CD14-positive monocyte (primary cell): Measurements from ENCODE around the gene CMC4. TPM values are rescaled to one million over a fixed set of nuclear protein-coding genes. Genes with fewer than 3 reads are reported as not detected.

Experiments used
- DNase-seq, 3 donors: peaks; one replicate each; pipeline ENCODE4 v3.0.0-alpha.2; 2011 to 2022
- H2AFZ ChIP-seq: 2 replicates; pipeline ENCODE4 v1.6.0; 2012; ENCODE audit warnings: mild to moderate bottlenecking, low read depth, low read length, inconsistent platforms; ENCODE audit not compliant: insufficient read depth, poor library complexity, severe bottlenecking
- H3K27ac ChIP-seq, 2 donors: 1 replicate in 1 of 2; 2 replicates in 1 of 2; pipeline ENCODE4 v1.5.1; 2012 to 2013; ENCODE audit warnings: low read length in 2 of 2, control low read depth in 1 of 2, inconsistent platforms in 1 of 2, low read depth in 1 of 2, mild to moderate bottlenecking in 1 of 2
- H3K27me3 ChIP-seq, 2 donors: one replicate each; pipeline versions ENCODE4 v1.6.0 to v1.6.1; 2011 to 2013; ENCODE audit warnings: low read length in 2 of 2; ENCODE audit not compliant: control insufficient read depth in 2 of 2, insufficient read depth in 2 of 2
- H3K36me3 ChIP-seq, 2 donors: replicated peaks in 1 of 2; 1 replicate in 1 of 2; 2 replicates in 1 of 2; pipeline versions ENCODE4 v1.5.1 to v1.6.1; 2012 to 2013; ENCODE audit warnings: low read length in 2 of 2, control low read depth in 1 of 2, inconsistent platforms in 1 of 2, mild to moderate bottlenecking in 1 of 2; ENCODE audit not compliant: insufficient read depth in 2 of 2, control insufficient read depth in 1 of 2
- H3K4me1 ChIP-seq, 2 donors: 1 replicate in 1 of 2; 2 replicates in 1 of 2; pipeline versions ENCODE4 v1.5.1 to v1.6.1; 2012 to 2013; ENCODE audit warnings: low read length in 2 of 2, control low read depth in 1 of 2, inconsistent platforms in 1 of 2, mild to moderate bottlenecking in 1 of 2, moderate library complexity in 1 of 2; ENCODE audit not compliant: insufficient read depth in 2 of 2, control insufficient read depth in 1 of 2
- H3K4me2 ChIP-seq: replicated peaks from 2 replicates; pipeline ENCODE3; 2012; ENCODE audit warnings: low read length, moderate library complexity, mild to moderate bottlenecking; ENCODE audit not compliant: poor library complexity, severe bottlenecking; ENCODE audit errors: extremely low read depth
- H3K4me3 ChIP-seq, 3 experiments: fragments of 200-600 bp in 1 of 3; sonication (generic) in 1 of 3; replicated peaks in 1 of 3; 1 replicate in 2 of 3; 2 replicates in 1 of 3; pipeline ENCODE4 v1.5.1; 2011 to 2013; ENCODE audit warnings: low read length in 3 of 3, mild to moderate bottlenecking in 3 of 3, control low read depth in 2 of 3, low read depth in 2 of 3, inconsistent platforms in 1 of 3, moderate library complexity in 1 of 3
- H3K79me2 ChIP-seq: 2 replicates; pipeline ENCODE4 v1.6.0; 2012; ENCODE audit warnings: mild to moderate bottlenecking, control low read depth, inconsistent platforms, low read length, moderate library complexity; ENCODE audit not compliant: insufficient read depth
- H3K9ac ChIP-seq: 2 replicates; pipeline ENCODE4 v1.6.0; 2017; ENCODE audit warnings: low read length, mild to moderate bottlenecking; ENCODE audit not compliant: insufficient read depth, poor library complexity, severe bottlenecking
- H3K9me3 ChIP-seq, 2 donors: replicated peaks in 1 of 2; 1 replicate in 1 of 2; 2 replicates in 1 of 2; pipeline versions ENCODE4 v1.5.1 to v1.6.1; 2012 to 2013; ENCODE audit warnings: low read length in 2 of 2, control low read depth in 1 of 2; ENCODE audit not compliant: control insufficient read depth in 1 of 2, insufficient read depth in 1 of 2
- H4K20me1 ChIP-seq: 2 replicates; pipeline ENCODE4 v1.6.0; 2012; ENCODE audit warnings: mild to moderate bottlenecking, low read length, control low read depth, moderate library complexity; ENCODE audit not compliant: insufficient read depth
- H3K27ac Mint-ChIP-seq, 7 donors: one replicate each; pipeline ENCODE4 v1.8.0; 2020; ENCODE audit warnings: mild to moderate bottlenecking in 7 of 7, mixed read lengths in 7 of 7, moderate library complexity in 6 of 7, inconsistent platforms in 2 of 7
- H3K27me3 Mint-ChIP-seq, 3 donors: one replicate each; pipeline ENCODE4 v1.8.0; 2021 to 2022; ENCODE audit warnings: low read depth in 3 of 3, mild to moderate bottlenecking in 3 of 3, mixed read lengths in 3 of 3, moderate library complexity in 3 of 3, inconsistent platforms in 1 of 3
- H3K36me3 Mint-ChIP-seq, 2 donors: one replicate each; pipeline ENCODE4 v1.8.0; 2020; ENCODE audit warnings: mixed read lengths in 2 of 2, inconsistent platforms in 1 of 2, mild to moderate bottlenecking in 1 of 2
- H3K4me1 Mint-ChIP-seq: one replicate; pipeline ENCODE4 v1.8.0; 2020; ENCODE audit warnings: mild to moderate bottlenecking, mixed read lengths
- H3K4me3 Mint-ChIP-seq, 2 donors: one replicate each; pipeline ENCODE4 v1.8.0; 2020; ENCODE audit warnings: mild to moderate bottlenecking in 2 of 2, mixed read lengths in 2 of 2, moderate library complexity in 1 of 2
- H3K9me3 Mint-ChIP-seq, 7 donors: one replicate each; pipeline ENCODE4 v1.8.0; 2020 to 2022; ENCODE audit warnings: mixed read lengths in 7 of 7, mild to moderate bottlenecking in 6 of 7, moderate library complexity in 6 of 7, inconsistent platforms in 2 of 7
- WGBS: methylation state at CpG from one replicate; pipeline ENCODE4 v1.1.5; 2013; ENCODE audit warnings: missing lambda C conversion rate; ENCODE audit not compliant: insufficient coverage; 5-methylcytosine and 5-hydroxymethylcytosine counted together
- intact Hi-C, 2 donors: fragments of 100-400 bp; cut with micrococcal nuclease; formaldehyde crosslinking; loops; one replicate each; pipeline versions ENCODE4 v1.15.0 to v1.15.1; 2023
- polyA plus RNA-seq, 3 donors: library from polyadenylated mRNA; depleted of rRNA in 1 of 3; unstranded in 2 of 3; stranded (reverse) in 1 of 3; fragments of 300-500 nt in 2 of 3; fragments of >200 nt in 1 of 3; fragmentation: Illumina TruSeq in 2 of 3; gene quantifications; 1 replicate in 2 of 3; 2 replicates in 1 of 3; pipeline ENCODE4 v1.2.3, GENCODE V29; 2012 to 2021
- TF ChIP-seq, protein P1 (sequence below): fragments of 200-600 bp; IDR thresholded peaks from one replicate; pipeline ENCODE4 v1.8.0; 2022; ENCODE audit warnings: antibody characterized with exemption, mild to moderate bottlenecking

The CMC4 gene
- polyA plus RNA-seq, 3 donors = 6.4 to 11.1 (median 10.1) TPM

GRCh38 chrX:155052738-155053498 is 18.0 kb downstream of the CMC4 start:
- H3K9ac ChIP-seq = no peak overlapping the region
- WGBS = no CpG with 5 or more reads among the region's 5 CpGs
- no peak for DNase-seq
- Mint-ChIP-seq H3K27me3 (peaks cover 0 to 2% (median 0%) of the 10 kb centered on the region in 3 donors), H3K27ac (peak overlapping the region in 4 of 7 donors; percentile 30 to 80 (median 45)), H3K4me1 (peaks cover 10% of the 10 kb centered on the region), H3K4me3 (no peak overlapping the region), H3K9me3 (no peaks in the 10 kb centered on the region), H3K36me3 (peaks cover 35 to 42% of the 10 kb centered on the region in 2 donors)
- TF ChIP-seq, protein P1, sequence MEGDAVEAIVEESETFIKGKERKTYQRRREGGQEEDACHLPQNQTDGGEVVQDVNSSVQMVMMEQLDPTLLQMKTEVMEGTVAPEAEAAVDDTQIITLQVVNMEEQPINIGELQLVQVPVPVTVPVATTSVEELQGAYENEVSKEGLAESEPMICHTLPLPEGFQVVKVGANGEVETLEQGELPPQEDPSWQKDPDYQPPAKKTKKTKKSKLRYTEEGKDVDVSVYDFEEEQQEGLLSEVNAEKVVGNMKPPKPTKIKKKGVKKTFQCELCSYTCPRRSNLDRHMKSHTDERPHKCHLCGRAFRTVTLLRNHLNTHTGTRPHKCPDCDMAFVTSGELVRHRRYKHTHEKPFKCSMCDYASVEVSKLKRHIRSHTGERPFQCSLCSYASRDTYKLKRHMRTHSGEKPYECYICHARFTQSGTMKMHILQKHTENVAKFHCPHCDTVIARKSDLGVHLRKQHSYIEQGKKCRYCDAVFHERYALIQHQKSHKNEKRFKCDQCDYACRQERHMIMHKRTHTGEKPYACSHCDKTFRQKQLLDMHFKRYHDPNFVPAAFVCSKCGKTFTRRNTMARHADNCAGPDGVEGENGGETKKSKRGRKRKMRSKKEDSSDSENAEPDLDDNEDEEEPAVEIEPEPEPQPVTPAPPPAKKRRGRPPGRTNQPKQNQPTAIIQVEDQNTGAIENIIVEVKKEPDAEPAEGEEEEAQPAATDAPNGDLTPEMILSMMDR = no peak
- H4K20me1 ChIP-seq = no peaks in the 10 kb centered on the region
- H3K79me2 ChIP-seq = no peaks in the 10 kb centered on the region
- no peak overlapping the region for H3K27ac ChIP-seq
- intact Hi-C loops = loop anchor here in 1 of 2 donors (10.0 kb wide), 1 partner anchor 68 kb away; no protein-coding TSS in a partner anchor
- no peaks in the 10 kb centered on the region for H3K9me3 ChIP-seq
- no peak overlapping the region for H3K4me2 ChIP-seq
- H3K4me1 ChIP-seq = peaks cover 6% of the 10 kb centered on the region in 2 donors
- H3K27me3 ChIP-seq = no peaks in the 10 kb centered on the region
- H3K4me3 ChIP-seq = no peak overlapping the region
- peaks cover 24 to 37% of the 10 kb centered on the region in 2 donors for H3K36me3 ChIP-seq
- no peak overlapping the region for H2AFZ ChIP-seq

DNA sequence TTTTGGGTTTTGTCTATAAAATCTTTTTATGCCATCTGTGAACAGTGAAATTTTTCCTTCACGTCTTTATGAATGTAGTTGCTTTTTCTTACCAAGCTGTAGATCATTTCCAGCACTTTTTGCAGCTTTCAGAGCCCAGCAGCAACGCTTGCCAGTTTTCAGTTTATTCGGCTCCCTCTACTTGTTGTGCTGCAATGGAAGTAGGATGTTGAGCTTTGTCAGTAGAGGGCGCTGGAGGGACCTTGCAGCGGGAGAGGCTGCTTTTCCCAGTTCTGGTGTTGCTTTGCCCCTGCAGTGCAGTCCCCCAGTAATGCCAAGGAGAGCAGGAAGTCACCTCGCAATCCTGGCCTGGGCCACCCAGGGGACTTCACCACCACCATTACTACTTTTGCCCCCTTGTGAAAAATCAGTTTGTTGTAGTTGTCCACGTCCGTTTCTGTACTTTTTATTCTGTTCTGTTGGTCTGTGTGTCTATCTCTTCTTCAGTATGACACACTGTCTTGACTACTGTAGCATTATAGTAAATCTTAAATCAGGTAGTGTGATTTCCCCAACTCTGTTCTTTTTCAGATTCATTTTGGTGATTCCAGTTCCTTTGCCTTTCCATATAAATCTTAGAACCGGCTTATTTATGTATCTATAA is 21.8 kb downstream of the CMC4 start:
- no peaks in the 10 kb centered on the region for H3K27me3 ChIP-seq
- H3K4me3 ChIP-seq = no peak overlapping the region
- no peaks in the 10 kb centered on the region for H3K79me2 ChIP-seq
- peaks cover 31 to 45% of the 10 kb centered on the region in 2 donors for H3K36me3 ChIP-seq
- no peak overlapping the region for H3K9ac ChIP-seq
- no peak overlapping the region for H3K4me2 ChIP-seq
- peaks cover 0 to 2% (median 0%) of the 10 kb centered on the region in 3 donors for H3K27me3 Mint-ChIP-seq
- H4K20me1 ChIP-seq = no peaks in the 10 kb centered on the region
- WGBS = no CpG with 5 or more reads among the region's 9 CpGs
- intact Hi-C loops = no loop called here
- no peaks in the 10 kb centered on the region for H3K4me1 ChIP-seq
- no peak overlapping the region for H2AFZ ChIP-seq
- TF ChIP-seq, protein P1 = peak; percentile 63
- H3K4me1 Mint-ChIP-seq = no peaks in the 10 kb centered on the region
- peaks cover 44 to 52% of the 10 kb centered on the region in 2 donors for H3K36me3 Mint-ChIP-seq
- H3K4me3 Mint-ChIP-seq = no peak overlapping the region
- H3K27ac Mint-ChIP-seq = no peak overlapping the region
- peak; percentile 27 to 43 (median 29) for DNase-seq
- peaks cover 0 to 1% (median 0%) of the 10 kb centered on the region in 7 donors for H3K9me3 Mint-ChIP-seq
- H3K27ac ChIP-seq = no peak overlapping the region
- no peaks in the 10 kb centered on the region for H3K9me3 ChIP-seq
